HL-60/S4 treated with retinoic acid at 250 ng/mL for 4 days and 3 days (cell line): ENCODE data around the gene KRT3.

Experiments
- in situ Hi-C: fragments of 300-500 bp; cut with MboI; formaldehyde crosslinking; loops from 2 replicates; pipeline ENCODE4 v1.7.0; 2022; ENCODE audit warnings: low sequenced_read_pairs

KRT3 gene

DNA sequence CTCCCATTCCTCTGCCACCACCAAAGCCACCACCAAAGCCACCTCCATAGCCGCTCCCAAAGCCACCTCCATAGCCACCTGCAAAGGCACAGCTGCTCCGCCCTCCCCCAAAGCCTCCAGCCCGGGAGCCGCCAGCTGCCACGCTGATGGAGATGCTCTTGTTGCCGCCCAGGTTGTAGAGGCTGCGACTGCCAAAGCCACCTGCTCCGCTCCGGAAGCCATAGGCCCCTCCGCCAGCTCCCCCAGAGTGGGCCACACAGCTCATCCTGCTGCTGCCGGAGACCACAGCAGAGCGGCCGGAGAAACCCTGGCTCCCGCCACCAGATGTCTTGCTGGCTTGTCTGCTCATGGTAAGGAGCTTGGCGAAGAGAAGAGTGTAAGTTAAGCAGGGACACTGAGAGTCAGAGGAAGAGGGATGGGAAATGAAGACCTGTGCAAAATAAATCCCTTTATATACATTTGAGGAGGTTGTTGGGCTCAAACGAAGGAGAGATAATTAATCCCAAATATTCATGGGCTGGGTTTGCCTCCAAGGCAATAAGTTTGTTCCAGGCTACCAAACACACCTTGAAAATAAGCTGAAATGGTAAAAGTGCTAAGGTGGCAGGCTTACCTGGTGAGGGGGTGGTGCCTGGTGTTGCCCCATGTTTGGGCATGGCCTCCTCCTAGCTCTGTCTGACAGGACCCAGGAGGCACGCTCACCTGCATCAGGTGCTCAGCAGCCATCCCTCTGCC is at the start of gene KRT3:
KRT3 (minus strand) TSS at position 424 of the 735 bp plus-strand sequence; CDS start at position 349, 75 bp downstream.
- in situ Hi-C loops = no loop called here

GRCh38 chr12:52844386-52844785 is 48.5 kb upstream of the KRT3 start:
- in situ Hi-C loops = no loop called here

GRCh38 chr12:52839436-52840105 is 43.7 kb upstream of the KRT3 start:
- in situ Hi-C loops = no loop called here

DNA sequence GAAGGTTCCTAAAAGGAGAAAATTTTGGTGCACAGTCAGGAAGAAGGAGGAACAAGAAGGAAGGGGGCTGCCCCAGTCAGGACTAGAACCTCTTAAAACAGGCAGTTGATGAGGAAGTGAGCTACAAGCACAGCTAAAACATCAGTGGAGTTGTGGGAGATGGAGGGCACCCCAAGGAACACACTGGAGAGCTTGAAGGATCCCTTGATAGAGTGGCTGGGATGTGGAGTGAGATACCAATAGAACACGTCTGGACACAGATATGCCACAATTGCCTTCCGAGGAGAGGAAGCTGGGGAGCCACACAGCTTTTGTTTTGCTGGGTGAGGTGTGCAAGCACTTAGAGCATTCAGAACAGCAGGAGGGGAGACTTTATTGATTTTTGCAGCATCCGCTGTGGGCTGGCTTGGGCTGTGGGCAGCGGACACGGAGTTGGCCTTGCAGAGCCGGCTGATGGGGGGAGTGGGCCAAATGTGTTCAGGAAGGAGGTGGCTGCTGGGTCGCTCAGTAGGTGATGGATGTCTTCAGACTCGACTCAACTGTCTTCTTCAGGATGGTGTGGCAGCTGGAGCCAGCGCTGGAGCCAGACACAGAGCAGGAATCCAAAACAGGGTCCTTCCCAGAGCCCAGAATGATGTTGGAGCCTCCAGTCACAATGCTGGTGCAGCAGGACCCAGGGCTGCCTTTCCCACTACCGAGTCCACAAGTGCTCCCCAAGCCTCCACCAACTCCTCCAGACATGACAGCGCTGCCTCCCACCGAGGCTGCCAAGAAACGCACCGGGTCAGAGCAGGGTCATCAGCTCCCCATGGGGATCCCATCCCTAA is 42.9 kb upstream of the KRT3 start:
- in situ Hi-C loops = no loop called here

GRCh38 chr12:52837781-52838608 is 42.1 kb upstream of the KRT3 start:
- in situ Hi-C loops = no loop called here

GRCh38 chr12:52837413-52837741 is 41.5 kb upstream of the KRT3 start:
- in situ Hi-C loops = no loop called here

DNA sequence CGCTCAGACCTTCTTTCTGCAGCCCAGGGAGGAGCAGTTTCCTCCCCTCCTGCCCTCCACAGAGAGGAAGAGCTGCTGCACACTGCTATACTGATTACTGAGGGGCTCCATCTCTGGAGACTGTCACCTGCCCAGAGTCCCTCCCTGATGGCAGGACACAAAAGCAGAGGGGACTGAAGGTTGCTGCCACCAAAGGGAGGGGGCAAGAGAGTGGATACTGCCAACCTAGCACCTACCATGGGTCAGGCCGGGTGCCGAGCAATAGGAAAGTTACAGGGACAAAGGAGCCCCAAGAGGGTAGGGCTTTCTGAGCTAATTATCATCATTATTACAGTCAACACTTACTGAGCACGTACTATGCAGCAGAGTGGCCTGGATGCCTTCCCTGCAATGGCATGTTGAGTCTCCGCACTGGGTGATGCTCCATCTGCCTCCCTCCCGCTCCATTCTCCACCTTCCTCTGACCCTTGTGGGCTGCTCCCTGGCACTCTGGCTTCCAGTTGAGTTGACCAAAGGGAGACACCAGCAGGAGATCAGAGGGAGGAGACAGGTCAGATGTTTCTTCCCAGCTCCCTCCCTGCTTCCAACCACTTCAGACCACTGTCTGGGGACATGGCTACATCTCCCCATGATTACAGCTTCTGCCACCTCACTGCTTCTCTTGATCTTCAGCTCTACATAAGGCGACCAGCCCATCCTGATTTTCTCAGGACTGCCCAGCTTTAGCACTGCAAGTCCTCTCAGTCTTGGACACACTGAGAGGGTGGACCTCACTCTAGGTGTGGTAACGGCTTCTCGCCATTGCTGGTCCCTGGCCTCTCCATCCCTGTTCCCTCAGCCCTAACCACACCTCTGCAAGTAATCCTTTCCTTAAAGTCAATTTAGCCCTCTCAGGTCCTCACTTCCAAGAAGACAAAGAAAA is 40.8 kb upstream of the KRT3 start:
- in situ Hi-C loops = no loop called here

DNA sequence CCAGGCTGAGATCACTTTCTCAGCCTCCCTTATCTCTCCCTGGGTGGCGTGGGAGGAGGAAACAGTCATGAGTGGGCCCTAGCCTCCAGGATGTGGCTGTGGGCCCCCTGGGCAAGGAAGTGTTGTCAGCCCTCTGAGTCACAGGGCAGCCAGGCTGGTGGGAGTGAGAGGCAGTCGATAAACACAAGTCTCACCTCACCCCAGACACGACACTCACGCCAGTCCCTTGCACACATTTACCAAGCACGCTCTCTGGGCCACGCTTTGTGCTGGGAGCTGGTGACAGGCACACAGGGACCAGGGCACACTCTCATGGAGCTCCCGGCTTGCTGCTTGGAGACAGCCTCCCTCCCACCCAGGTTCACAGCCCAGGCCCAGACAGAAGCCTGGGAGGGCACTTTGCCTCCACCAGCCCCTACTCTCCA is 40.1 kb upstream of the KRT3 start:
- in situ Hi-C loops = no loop called here

- in situ Hi-C loops = no loop called here
Observed at GRCh38 chr12:52835271-52836041, 39.5 kb upstream of the KRT3 start.

DNA sequence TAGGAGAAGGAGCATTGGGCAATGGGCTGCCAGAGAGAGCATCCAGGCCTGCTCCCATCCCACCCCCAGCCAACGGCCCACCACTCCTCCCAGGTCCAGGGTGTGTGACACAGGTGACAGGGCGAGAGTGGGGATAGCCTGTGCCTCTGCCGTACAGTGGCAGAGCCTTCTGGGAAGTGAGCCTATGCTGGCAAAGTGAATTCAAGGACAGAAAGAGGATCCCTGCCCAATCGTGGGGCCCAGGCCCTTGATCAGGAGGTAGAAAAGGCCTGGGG is 38.7 kb upstream of the KRT3 start:
- in situ Hi-C loops = no loop called here

GRCh38 chr12:52833922-52834726 is 38.2 kb upstream of the KRT3 start, which contains the start of gene KRT79:
Gene KRT79 (minus strand): TSS chr12:52834311. CDS start chr12:52834260, 51 bp downstream.
- in situ Hi-C loops = no loop called here

GRCh38 chr12:52832985-52833905 is 37.3 kb upstream of the KRT3 start:
- in situ Hi-C loops = no loop called here

GRCh38 chr12:52832451-52832850 is 36.5 kb upstream of the KRT3 start:
- in situ Hi-C loops = no loop called here

GRCh38 chr12:52831251-52831650 is 35.3 kb upstream of the KRT3 start:
- in situ Hi-C loops = no loop called here

DNA sequence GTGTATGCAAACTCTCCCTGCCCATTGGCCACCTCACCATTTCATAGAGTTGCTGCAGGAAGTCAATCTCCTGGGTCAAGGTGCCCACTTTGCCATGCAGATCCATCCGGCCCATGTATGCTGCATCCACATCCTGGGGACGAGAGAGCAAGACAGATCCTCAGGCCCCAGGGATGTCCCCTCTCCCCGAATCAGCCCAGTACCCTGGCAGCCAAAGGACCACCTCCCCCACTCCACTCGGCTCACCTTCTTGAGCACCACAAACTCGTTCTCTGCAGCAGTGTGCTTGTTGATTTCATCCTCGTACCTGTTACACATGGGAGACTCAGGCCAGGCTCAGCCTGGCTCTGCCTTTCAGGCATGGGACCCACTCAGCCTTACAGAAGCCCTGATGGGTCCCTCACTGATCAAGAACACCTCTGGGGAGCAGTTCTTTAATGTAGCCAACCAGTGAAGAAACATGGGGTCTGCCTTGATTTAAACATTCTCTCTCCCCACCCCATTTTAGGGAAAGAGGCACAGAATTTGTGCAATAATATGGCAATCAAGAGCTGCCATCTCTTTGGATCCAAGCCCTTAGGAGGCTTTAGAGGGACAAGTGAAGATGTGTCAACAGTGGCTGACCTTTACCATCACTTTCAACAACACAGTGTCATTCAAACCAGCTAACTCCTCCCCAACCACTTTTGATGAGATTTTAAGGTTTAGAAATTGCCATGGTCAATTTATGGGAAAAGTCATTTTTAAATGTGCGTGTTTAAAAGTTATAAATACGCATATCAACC is 34.3 kb upstream of the KRT3 start:
- in situ Hi-C loops = no loop called here

DNA sequence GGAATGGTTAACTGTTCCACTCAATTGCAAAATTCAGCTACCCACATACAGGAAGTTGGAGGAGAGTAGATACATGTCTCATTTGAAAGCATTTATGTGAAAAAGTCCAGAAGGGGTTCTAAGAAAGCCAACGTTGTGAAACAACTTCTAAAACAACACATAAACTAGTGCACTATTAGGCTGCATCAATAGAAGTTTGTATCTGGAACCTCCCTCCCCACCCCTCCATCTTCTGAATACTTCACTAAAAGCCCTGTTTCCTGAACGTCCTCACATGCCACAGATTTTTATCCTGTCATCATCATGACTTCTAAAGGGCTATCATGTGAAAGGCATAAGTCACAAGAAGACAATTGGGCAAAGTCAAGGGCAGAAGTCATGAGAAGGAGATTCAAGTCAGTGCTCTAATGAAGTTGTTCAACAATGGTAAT is 32.7 kb upstream of the KRT3 start:
- in situ Hi-C loops = no loop called here

- in situ Hi-C loops = no loop called here
Observed at GRCh38 chr12:52828156-52828555, 32.2 kb upstream of the KRT3 start.
